Neural cell (in vitro differentiated cells): ENCODE measurements around the gene GGN. TPM values are rescaled to one million over a fixed set of nuclear protein-coding genes. Genes with fewer than 3 reads are reported as not detected.
A peak's percentile ranks its signal among the peaks of the same experiment; 100 is the strongest.

ENCODE experiments used
- H2AFZ ChIP-seq: fragments of 200-600, 300-800 bp; sonication (generic), shearing (Covaris generic); 2 replicates; pipeline ENCODE4 v1.6.0; 2014; ENCODE audit warnings: low read depth, mild to moderate bottlenecking, antibody characterized with exemption, low read length, moderate library complexity
- H3F3A ChIP-seq: fragments of 200-600 bp; shearing (Covaris generic); 2 replicates; pipeline ENCODE4 v1.6.1; 2016; ENCODE audit warnings: mild to moderate bottlenecking, moderate library complexity, mixed read lengths, antibody characterized with exemption, low read length; ENCODE audit not compliant: insufficient read depth, poor library complexity, severe bottlenecking
- H3K27ac ChIP-seq: fragments of 200-600, 300-800 bp; sonication (generic), shearing (Covaris generic); 2 replicates; pipeline ENCODE4 v1.5.1; 2014; ENCODE audit warnings: mild to moderate bottlenecking, low read length, moderate library complexity
- H3K27me3 ChIP-seq: fragments of 300-800, 200-600 bp; sonication (generic), shearing (Covaris generic); 2 replicates; pipeline ENCODE4 v1.6.0; 2014; ENCODE audit warnings: mild to moderate bottlenecking, low read depth, low read length, moderate library complexity; ENCODE audit not compliant: insufficient read depth
- H3K36me3 ChIP-seq: fragments of 300-800, 200-600 bp; sonication (generic), shearing (Covaris generic); 2 replicates; pipeline ENCODE4 v1.5.1; 2014; ENCODE audit warnings: mild to moderate bottlenecking, antibody characterized with exemption, low read length, moderate library complexity; ENCODE audit not compliant: insufficient read depth
- H3K4me2 ChIP-seq: fragments of 300-800, 200-600 bp; sonication (generic), shearing (Covaris generic); 2 replicates; pipeline ENCODE4 v1.6.0; 2014; ENCODE audit warnings: mild to moderate bottlenecking, low read length
- H3K4me3 ChIP-seq: fragments of 300-800, 200-600 bp; sonication (generic), shearing (Covaris generic); 2 replicates; pipeline ENCODE4 v1.5.1; 2014; ENCODE audit warnings: mild to moderate bottlenecking, low read length, moderate library complexity
- H3K79me2 ChIP-seq: fragments of 200-600 bp; shearing (Covaris generic); replicated peaks from 2 replicates; pipeline ENCODE4 v1.6.0; 2014; ENCODE audit warnings: mild to moderate bottlenecking, low read length, moderate library complexity; ENCODE audit not compliant: insufficient read depth
- H3K9ac ChIP-seq: fragments of 300-800, 200-600 bp; sonication (generic), shearing (Covaris generic); 2 replicates; pipeline ENCODE4 v1.6.1; 2016; ENCODE audit warnings: mild to moderate bottlenecking, low read length, mixed read lengths
- H3K9me2 ChIP-seq: fragments of 200-600 bp; shearing (Covaris generic); 2 replicates; pipeline ENCODE4 v1.6.1; 2016; ENCODE audit warnings: mild to moderate bottlenecking, low read length, mixed read lengths; ENCODE audit not compliant: insufficient read depth
- H3K9me3 ChIP-seq: fragments of 200-600, 300-800 bp; sonication (generic), shearing (Covaris generic); 2 replicates; pipeline ENCODE4 v1.6.1; 2016; ENCODE audit warnings: mild to moderate bottlenecking, mixed run types, low read length, moderate library complexity, mixed read lengths
- H4K20me1 ChIP-seq: fragments of 200-600 bp; shearing (Covaris generic); 2 replicates; pipeline ENCODE4 v1.6.1; 2016; ENCODE audit warnings: mild to moderate bottlenecking, mixed run types; ENCODE audit not compliant: insufficient read depth
- CTCF ChIP-seq: fragments of 450-650 bp; IDR thresholded peaks from 2 replicates; pipeline ENCODE4 v1.5.1; 2014; ENCODE audit warnings: antibody characterized with exemption, mild to moderate bottlenecking, moderate library complexity; ENCODE audit not compliant: poor library complexity, severe bottlenecking
- EP300 ChIP-seq: fragments of 450-650 bp; conservative IDR thresholded peaks from 2 replicates; pipeline ENCODE4 v1.6.1; 2014; ENCODE audit warnings: antibody characterized with exemption, mild to moderate bottlenecking, moderate library complexity; ENCODE audit not compliant: poor library complexity, severe bottlenecking
- EZH2 ChIP-seq: fragments of 200-600, 300-800 bp; shearing (Covaris generic), sonication (generic); IDR thresholded peaks from 2 replicates; pipeline ENCODE4 v1.6.1; 2014; ENCODE audit warnings: antibody characterized with exemption, low read length, borderline replicate concordance, mild to moderate bottlenecking; ENCODE audit not compliant: insufficient read depth, poor library complexity, severe bottlenecking
- MXI1 ChIP-seq: fragments of 450-650 bp; conservative IDR thresholded peaks from 2 replicates; pipeline ENCODE4 v1.6.1; 2014; ENCODE audit warnings: antibody characterized with exemption, mild to moderate bottlenecking; ENCODE audit not compliant: poor library complexity, severe bottlenecking
- POLR2AphosphoS5 ChIP-seq: IDR thresholded peaks from 2 replicates; pipeline ENCODE4 v1.6.1; 2012
- RAD21 ChIP-seq: fragments of 450-650 bp; conservative IDR thresholded peaks from 2 replicates; pipeline ENCODE4 v1.6.1; 2014; ENCODE audit warnings: antibody characterized with exemption, mild to moderate bottlenecking, moderate library complexity
- REST ChIP-seq: IDR thresholded peaks from 2 replicates; pipeline ENCODE4 v1.6.1; 2012; ENCODE audit warnings: borderline replicate concordance
- SMC3 ChIP-seq: fragments of 450-650 bp; conservative IDR thresholded peaks from 2 replicates; pipeline ENCODE4 v1.6.1; 2014; ENCODE audit warnings: antibody characterized with exemption, mild to moderate bottlenecking, moderate library complexity; ENCODE audit not compliant: poor library complexity
- TAF1 ChIP-seq: IDR thresholded peaks from 2 replicates; pipeline ENCODE4 v1.6.1; 2012; ENCODE audit warnings: low read depth
- polyA plus RNA-seq: library from polyadenylated mRNA; depleted of rRNA; stranded (reverse); fragments of >200 nt; gene quantifications from 2 replicates; pipeline ENCODE4 v1.2.3, GENCODE V29; 2014

The GGN gene
- polyA plus RNA-seq, 1 donor from 2014 or later, result 0.21 TPM

- Histone ChIP-seq H3K9me2 (no peaks in the 10 kb centered on the region), H3K27ac (peak overlapping the region; percentile 100), H2AFZ (no peak overlapping the region), H3K9me3 (no peaks in the 10 kb centered on the region), H3K4me3 (peak overlapping the region; percentile 98), H4K20me1 (no peaks in the 10 kb centered on the region), H3K27me3 (no peaks in the 10 kb centered on the region), H3K79me2 (peaks cover 14% of the 10 kb centered on the region), H3K4me2 (peak overlapping the region; percentile 60), H3K9ac (peak overlapping the region; percentile 100), H3F3A (no peaks in the 10 kb centered on the region), H3K36me3 (peaks cover 6% of the 10 kb centered on the region)
- no peak for TF ChIP-seq CTCF
- TF ChIP-seq REST, result no peak
- no peak for TF ChIP-seq RAD21
- no peak for TF ChIP-seq EP300
- no peak for TF ChIP-seq EZH2
- no peak for TF ChIP-seq MXI1
- no peak for TF ChIP-seq TAF1
- no peak for TF ChIP-seq POLR2AphosphoS5
- no peak for TF ChIP-seq SMC3
Observed at GRCh38 chr19:38389957-38390924, 2.4 kb upstream of the GGN start.

GRCh38 chr19:38389101-38389925 lies 1.5 kb upstream of the GGN start:
- Histone ChIP-seq H3K27ac (peak overlapping the region; percentile 100), H4K20me1 (no peaks in the 10 kb centered on the region), H3K9me2 (no peaks in the 10 kb centered on the region), H3F3A (no peaks in the 10 kb centered on the region), H3K36me3 (peaks cover 6% of the 10 kb centered on the region), H3K4me3 (peak overlapping the region; percentile 98), H2AFZ (peak overlapping the region; percentile 62), H3K27me3 (no peaks in the 10 kb centered on the region), H3K79me2 (peaks cover 14% of the 10 kb centered on the region), H3K4me2 (peak overlapping the region; percentile 53), H3K9ac (peak overlapping the region; percentile 100), H3K9me3 (no peaks in the 10 kb centered on the region)
- TF ChIP-seq RAD21 (peak; percentile 25), POLR2AphosphoS5 (peak; percentile 79), MXI1 (peak; percentile 59), SMC3 (peak; percentile 29), EP300 (peak; percentile 42), EZH2 (no peak), CTCF (peak; percentile 43), REST (peak; percentile 97), TAF1 (peak; percentile 95)
